ENCODE measurements around the gene LCN9. TPM values are rescaled to one million over a fixed set of nuclear protein-coding genes. Genes with fewer than 3 reads are reported as not detected.

LCN9 gene
- total and polyA plus RNA-seq, 4 donors: not detected

GRCh38 chr9:135620558-135620957 is 42.6 kb upstream of the LCN9 start:
- Histone ChIP-seq H3K9ac (ENCODE audit: low read depth in 1 of 2, low read length in 2 of 2) (no peak overlapping the region), H3K4me1 (ENCODE audit: control insufficient read depth in 4 of 4, insufficient read depth in 4 of 4, low read length in 3 of 4) (no peaks in the 10 kb centered on the region), H3K9me3 (ENCODE audit: control insufficient read depth in 4 of 4, low read length in 3 of 4) (no peaks in the 10 kb centered on the region), H3K27ac (ENCODE audit: low read depth in 1 of 2, low read length in 2 of 2) (no peak overlapping the region), H3K27me3 (ENCODE audit: control insufficient read depth in 4 of 4, insufficient read depth in 4 of 4, low read length in 3 of 4) (no peaks in the 10 kb centered on the region), H3K4me3 (ENCODE audit: low read depth in 1 of 3, low read length in 3 of 3) (no peak overlapping the region), H3K36me3 (ENCODE audit: control insufficient read depth in 4 of 4, insufficient read depth in 3 of 4, low read depth in 1 of 4, low read length in 3 of 4) (no peaks in the 10 kb centered on the region)
- DNase-seq (ENCODE audit: low spot score): no peak
- no peak for TF ChIP-seq ATF3 (IDR thresholded peaks at IDR 0.05)
- no peak for TF ChIP-seq HNF4G (IDR thresholded peaks at IDR 0.05)
- TF ChIP-seq EGR1 (IDR thresholded peaks at IDR 0.05; ENCODE audit: low read depth in 2 of 2): no peak
- no peak for TF ChIP-seq RAD21 (IDR thresholded peaks at IDR 0.05)
- TF ChIP-seq GABPA (IDR thresholded peaks at IDR 0.05 in 1 of 2, conservative IDR thresholded peaks at IDR 0.05 in 1 of 2): no peak
- no peak for TF ChIP-seq ZBTB33 (IDR thresholded peaks at IDR 0.05)
- TF ChIP-seq CTCF (IDR thresholded peaks at IDR 0.05; ENCODE audit: low read depth, low read length, missing input control): no peak
- no peak for TF ChIP-seq REST (IDR thresholded peaks at IDR 0.05)
- no peak for TF ChIP-seq NR2F2 (IDR thresholded peaks at IDR 0.05)
- no peak for TF ChIP-seq YY1 (IDR thresholded peaks at IDR 0.05)
- WGBS: 73% methylated on average over 7 of the region's 7 CpGs

- Histone ChIP-seq H3K9me3 (ENCODE audit: control insufficient read depth in 4 of 4, low read length in 3 of 4) (peaks cover 0 to 14% (median 6%) of the 10 kb centered on the region in 4 donors), H3K36me3 (ENCODE audit: control insufficient read depth in 4 of 4, insufficient read depth in 3 of 4, low read depth in 1 of 4, low read length in 3 of 4) (no peaks in the 10 kb centered on the region), H3K4me1 (ENCODE audit: control insufficient read depth in 4 of 4, insufficient read depth in 4 of 4, low read length in 3 of 4) (no peaks in the 10 kb centered on the region), H3K4me3 (ENCODE audit: low read depth in 1 of 3, low read length in 3 of 3) (no peak overlapping the region), H3K27me3 (ENCODE audit: control insufficient read depth in 4 of 4, insufficient read depth in 4 of 4, low read length in 3 of 4) (peaks cover 0 to 4% (median 0%) of the 10 kb centered on the region in 4 donors), H3K27ac (ENCODE audit: low read depth in 1 of 2, low read length in 2 of 2) (no peak overlapping the region), H3K9ac (ENCODE audit: low read depth in 1 of 2, low read length in 2 of 2) (no peak overlapping the region)
- TF ChIP-seq ATF3 (IDR thresholded peaks at IDR 0.05): no peak
- TF ChIP-seq FOXA1 (IDR thresholded peaks at IDR 0.05): no peak
- TF ChIP-seq HNF4A (conservative IDR thresholded peaks at IDR 0.05): no peak
- WGBS: 61% methylated on average over 11 of the region's 11 CpGs
- no peak for DNase-seq (ENCODE audit: low spot score)
These were observed 40.6 kb upstream of the LCN9 start for GRCh38 chr9:135622415-135623020.

Data from liver (tissue), 9 donors.